Measurements from ENCODE around the gene AXIN1. TPM values are rescaled to one million over a fixed set of nuclear protein-coding genes. Genes with fewer than 3 reads are reported as not detected.

Gene AXIN1
- total and polyA plus RNA-seq, 9 of the 15 experiments (the other 6 are each of a cell fraction or from before 2014, with no cell fraction given), result 0.42 to 58.0 (median 25.9) TPM

DNA sequence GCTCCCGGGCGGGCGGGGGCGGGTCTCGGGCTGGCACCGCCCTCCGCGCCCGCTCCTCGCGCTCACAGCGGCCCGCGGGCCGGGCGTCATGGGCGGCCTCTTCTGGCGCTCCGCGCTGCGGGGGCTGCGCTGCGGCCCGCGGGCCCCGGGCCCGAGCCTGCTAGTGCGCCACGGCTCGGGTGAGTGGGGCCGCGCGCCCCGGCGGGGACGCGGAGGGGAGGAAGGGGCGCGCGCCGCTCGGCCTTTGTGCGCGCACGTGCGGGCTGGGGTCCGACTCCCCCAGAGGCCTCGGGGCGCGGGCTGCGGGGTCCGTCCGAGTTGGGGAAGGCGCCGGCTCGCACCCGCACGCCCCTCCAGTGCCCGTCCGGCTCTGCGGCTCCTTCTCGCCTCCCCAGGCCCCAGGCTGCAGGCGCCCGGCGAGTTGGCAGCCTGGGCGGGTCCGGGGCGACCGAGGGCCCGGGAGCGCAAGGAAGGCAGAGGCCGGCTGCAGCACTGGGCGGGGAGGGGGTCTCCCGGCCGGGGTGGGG lies 44.7 kb upstream of the AXIN1 start, which contains the start of gene NME4:
Gene NME4, plus strand, starts transcription at position 65 of the 527 bp plus-strand sequence. Its CDS starts 24 bp downstream, at position 89.
- intact Hi-C loops (cut with micrococcal nuclease) (loop anchor here (5.0 to 10.0 kb wide), 3 partner anchors 88 to 285 kb away; partner anchors contain the start of genes JMJD8, RHOT2 and STUB1), in situ Hi-C loops (cut with MboI) (loop anchor here (10.0 kb wide), 1 partner anchor 278 kb away; the partner anchor contains the start of gene RHBDL1)
- Histone ChIP-seq H4K20me1 (replicated peaks; ENCODE audit: control insufficient read depth, insufficient read depth, low read length) (no peaks in the 10 kb centered on the region), H3K9ac (ENCODE audit: insufficient read depth in 1 of 2, low read depth in 2 of 2, low read length in 2 of 2) (peak within 1 kb of the TSS; percentile 76 to 97), H3K4me1 (replicated peaks in 1 of 2; ENCODE audit: control insufficient read depth in 2 of 2, insufficient read depth in 2 of 2, low read length in 2 of 2) (peaks cover 29 to 61% of the 10 kb centered on the region in 2 experiments), H3K9me3 (replicated peaks; ENCODE audit: control insufficient read depth, insufficient read depth, low read depth, low read length) (no peaks in the 10 kb centered on the region), H3K9me1 (ENCODE audit: control insufficient read depth, insufficient read depth, low read length) (no peaks in the 10 kb centered on the region), H3K27me3 (ENCODE audit: control insufficient read depth in 2 of 2, insufficient read depth in 2 of 2, low read length in 2 of 2) (no peaks in the 10 kb centered on the region), H3K36me3 (ENCODE audit: control insufficient read depth, insufficient read depth, low read length) (peaks cover 24% of the 10 kb centered on the region), H2AFZ (ENCODE audit: low read depth, low read length) (peak within 1 kb of the TSS; percentile 90), H3K79me2 (ENCODE audit: control insufficient read depth, insufficient read depth, low read length) (peaks cover 56% of the 10 kb centered on the region), H3K4me3 (peak within 1 kb of the TSS; percentile 70), H3K27ac (ENCODE audit: extremely low read depth, low read depth, low read length) (peak within 1 kb of the TSS; percentile 95), H3K4me2 (ENCODE audit: insufficient read depth, low read length) (peak within 1 kb of the TSS; percentile 90)
- ChIA-PET POLR2A (interaction anchor here (0.6 to 1.5 kb wide), 8 partner anchors 9 to 279 kb away, joined by 3 to 5 read pairs (median 3); partner anchors contain the start of genes CAPN15 and RHBDL1), CTCF (ENCODE audit: low intra/inter-chr PET ratio) (no interaction called here)
- ATAC-seq, result peak; percentile 12; the same call in 2 of the 3 replicates
- peak; percentile 75 to 81 (median 80) for DNase-seq (ENCODE audit: extremely low read depth in 1 of 4, low spot score in 3 of 4)
- no TSS peak for BruUV-seq (replicated peaks)
- 0% methylated on average over 29 of the region's 75 CpGs for WGBS (ENCODE audit: insufficient coverage, low coverage, missing lambda C conversion rate)
- no peak for FAIRE-seq
- TF ChIP-seq MAZ (CRISPR knock-in tag; conservative IDR thresholded peaks at IDR 0.05 in 1 of 2, IDR thresholded peaks at IDR 0.05 in 1 of 2) (peak in 1 of 2 experiments; percentile 66; a peak in 1 of 4 replicates), ZBTB9 (CRISPR knock-in tag; IDR thresholded peaks at IDR 0.05) (peak; percentile 46; the same call in 1 of the 2 replicates), SIN3B (IDR thresholded peaks at IDR 0.05; ENCODE audit: low read depth) (peak; percentile 66), ZNF232 (CRISPR knock-in tag; IDR thresholded peaks at IDR 0.05) (no peak), TFAP4 (CRISPR knock-in tag; IDR thresholded peaks at IDR 0.05; ENCODE audit: borderline replicate concordance) (no peak), CHD1 (IDR thresholded peaks at IDR 0.05; ENCODE audit: low read length) (peak; percentile 67), E2F3 (CRISPR knock-in tag; IDR thresholded peaks at IDR 0.05) (0 out of 2 replicates have a peak, but pooled peaks have one; percentile 20), NONO (IDR thresholded peaks at IDR 0.05; ENCODE audit: low read depth in 2 of 2, low read length in 1 of 2) (peak; percentile 43 to 69; a peak in 3 of 4 replicates), CTBP1 (IDR thresholded peaks at IDR 0.05; ENCODE audit: borderline replicate concordance) (peak; percentile 60; the same call in 1 of the 2 replicates), HNRNPL (IDR thresholded peaks at IDR 0.05; ENCODE audit: low read depth, low read length) (peak; percentile 76; the same call in 1 of the 2 replicates), MITF (IDR thresholded peaks at IDR 0.05) (no peak), ZBTB7A (IDR thresholded peaks at IDR 0.05; ENCODE audit: borderline replicate concordance, control insufficient read depth, low read depth, low read length) (peak; percentile 86), PHF8 (IDR thresholded peaks at IDR 0.05; ENCODE audit: borderline replicate concordance, low read length) (peak; percentile 66; the same call in 1 of the 2 replicates), ZNF24 (IDR thresholded peaks at IDR 0.05) (no peak), KLF1 (tag; IDR thresholded peaks at IDR 0.05) (no peak)
- TF ChIP-seq, protein P1, sequence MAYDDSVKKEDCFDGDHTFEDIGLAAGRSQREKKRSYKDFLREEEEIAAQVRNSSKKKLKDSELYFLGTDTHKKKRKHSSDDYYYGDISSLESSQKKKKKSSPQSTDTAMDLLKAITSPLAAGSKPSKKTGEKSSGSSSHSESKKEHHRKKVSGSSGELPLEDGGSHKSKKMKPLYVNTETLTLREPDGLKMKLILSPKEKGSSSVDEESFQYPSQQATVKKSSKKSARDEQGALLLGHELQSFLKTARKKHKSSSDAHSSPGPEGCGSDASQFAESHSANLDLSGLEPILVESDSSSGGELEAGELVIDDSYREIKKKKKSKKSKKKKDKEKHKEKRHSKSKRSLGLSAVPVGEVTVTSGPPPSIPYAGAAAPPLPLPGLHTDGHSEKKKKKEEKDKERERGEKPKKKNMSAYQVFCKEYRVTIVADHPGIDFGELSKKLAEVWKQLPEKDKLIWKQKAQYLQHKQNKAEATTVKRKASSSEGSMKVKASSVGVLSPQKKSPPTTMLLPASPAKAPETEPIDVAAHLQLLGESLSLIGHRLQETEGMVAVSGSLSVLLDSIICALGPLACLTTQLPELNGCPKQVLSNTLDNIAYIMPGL (CRISPR knock-in tag; IDR thresholded peaks at IDR 0.05), result 0 out of 2 replicates have a peak, but pooled peaks have one; percentile 36

Measured in K562 (cell line).